ENCODE measurements around the gene SOWAHD.
"Not testable (repeated sequence)": the region's sequence is repeated elsewhere in the genome, so short reads cannot be mapped to it uniquely, and the experiment has no call there.

SOWAHD gene, protein sequence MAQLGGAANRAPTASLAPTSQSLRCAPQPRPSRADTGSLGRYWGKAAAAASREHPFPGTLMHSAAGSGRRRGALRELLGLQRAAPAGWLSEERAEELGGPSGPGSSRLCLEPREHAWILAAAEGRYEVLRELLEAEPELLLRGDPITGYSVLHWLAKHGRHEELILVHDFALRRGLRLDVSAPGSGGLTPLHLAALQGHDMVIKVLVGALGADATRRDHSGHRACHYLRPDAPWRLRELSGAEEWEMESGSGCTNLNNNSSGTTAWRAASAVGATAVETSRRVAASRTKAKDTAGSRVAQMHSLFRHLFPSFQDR

GRCh38 chrX:119757979-119758730, at the start of gene SOWAHD:
Gene SOWAHD, plus strand, starts transcription at chrX:119758588. Its CDS starts 80 bp downstream, at chrX:119758668.
- peak; percentile 14 for DNase-seq

- no peak for DNase-seq
These were observed 49.5 kb upstream of the SOWAHD start for GRCh38 chrX:119708936-119709335.

DNA sequence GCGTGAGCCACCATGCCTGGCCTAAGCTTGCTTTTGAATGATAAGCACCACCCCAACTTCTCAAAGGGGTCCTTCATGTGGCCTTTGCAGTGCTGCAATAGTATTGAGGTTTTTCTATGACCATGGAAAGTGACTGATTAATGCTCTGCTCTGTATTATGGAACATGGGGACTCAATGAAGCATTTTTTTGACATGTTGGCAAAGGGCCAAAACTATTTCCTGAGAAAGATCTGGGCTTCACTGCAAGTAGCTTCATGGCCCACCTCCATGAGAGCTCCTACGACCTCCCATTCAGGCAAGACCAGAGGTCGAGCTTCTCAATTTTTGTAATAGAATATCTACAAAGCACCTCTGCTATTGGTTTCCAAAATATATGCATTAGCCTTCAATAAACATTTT, 48.8 kb upstream of the SOWAHD start:
- DNase-seq = no peak

DNA sequence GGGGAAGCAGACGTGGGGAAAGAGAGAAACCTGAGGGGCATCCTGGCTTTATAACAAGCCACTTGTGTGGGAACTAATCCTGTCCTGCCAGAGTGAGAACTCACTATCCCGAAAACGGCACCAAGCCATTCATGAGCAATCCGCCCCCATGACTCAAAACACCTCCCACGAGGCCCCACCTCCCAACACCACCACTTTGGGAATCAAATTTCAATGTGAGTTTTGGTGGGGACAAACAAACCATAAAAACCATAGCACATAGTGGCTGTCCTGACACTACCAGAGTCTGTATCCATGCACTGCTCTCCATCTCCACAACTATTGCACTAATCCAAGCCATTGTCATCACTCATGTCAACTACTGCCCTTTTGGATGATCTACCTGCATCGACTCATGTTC, 36.9 kb upstream of the SOWAHD start:
- DNase-seq = no peak

- no peak for DNase-seq
These were observed 36.5 kb upstream of the SOWAHD start for GRCh38 chrX:119721926-119722325.

DNA sequence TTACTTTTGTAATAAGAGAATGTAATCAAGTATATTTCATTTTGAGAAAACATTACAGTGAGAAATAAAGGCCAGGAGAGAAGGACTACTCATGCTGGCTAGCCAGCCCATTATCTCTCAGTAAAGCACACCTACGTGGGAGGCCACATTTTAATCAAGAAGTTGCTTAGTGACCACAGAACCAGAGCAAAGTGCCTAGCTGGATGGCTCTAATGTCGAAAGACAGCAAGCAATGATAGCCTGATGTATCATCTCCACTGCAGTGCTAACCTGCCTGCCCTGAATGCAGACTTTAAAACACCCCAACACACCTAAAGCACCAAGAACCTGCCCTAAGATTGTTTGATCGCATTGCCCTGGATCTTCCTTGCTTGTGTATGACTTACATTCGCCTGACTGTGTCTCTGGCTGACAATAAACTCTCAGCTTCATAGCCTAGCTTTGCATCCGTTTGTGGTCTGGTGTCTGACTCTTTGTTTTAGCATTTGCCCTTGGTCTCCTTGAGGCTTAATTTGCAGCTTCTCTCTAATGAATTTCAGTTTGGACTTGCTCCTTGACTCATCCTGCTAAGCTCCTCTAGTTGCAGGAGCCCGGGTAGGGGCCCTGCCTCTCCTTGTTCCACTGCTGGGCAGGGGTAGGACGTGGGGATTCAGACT, 31.4 kb upstream of the SOWAHD start:
- no peak for DNase-seq

DNA sequence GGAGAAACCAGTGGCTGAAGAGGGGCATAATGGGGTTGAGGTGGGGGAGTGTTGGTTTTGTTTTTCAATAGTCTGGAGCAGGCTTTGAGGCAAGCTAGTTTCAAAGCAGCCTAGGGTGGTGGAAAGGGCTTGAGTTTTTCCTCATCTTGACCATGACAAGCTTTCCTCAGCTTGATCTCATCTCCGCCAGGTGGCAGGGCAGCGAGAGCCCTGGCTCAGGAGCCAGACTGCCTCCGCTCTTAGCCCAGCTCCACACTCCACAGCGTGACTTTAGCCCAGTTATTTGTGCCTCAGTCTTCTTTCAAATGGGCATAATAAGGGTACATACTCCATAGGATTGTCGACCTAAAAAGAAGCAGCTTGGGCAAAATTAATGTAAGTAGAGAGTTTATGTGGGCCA, 29.9 kb upstream of the SOWAHD start:
- no peak for DNase-seq

DNA sequence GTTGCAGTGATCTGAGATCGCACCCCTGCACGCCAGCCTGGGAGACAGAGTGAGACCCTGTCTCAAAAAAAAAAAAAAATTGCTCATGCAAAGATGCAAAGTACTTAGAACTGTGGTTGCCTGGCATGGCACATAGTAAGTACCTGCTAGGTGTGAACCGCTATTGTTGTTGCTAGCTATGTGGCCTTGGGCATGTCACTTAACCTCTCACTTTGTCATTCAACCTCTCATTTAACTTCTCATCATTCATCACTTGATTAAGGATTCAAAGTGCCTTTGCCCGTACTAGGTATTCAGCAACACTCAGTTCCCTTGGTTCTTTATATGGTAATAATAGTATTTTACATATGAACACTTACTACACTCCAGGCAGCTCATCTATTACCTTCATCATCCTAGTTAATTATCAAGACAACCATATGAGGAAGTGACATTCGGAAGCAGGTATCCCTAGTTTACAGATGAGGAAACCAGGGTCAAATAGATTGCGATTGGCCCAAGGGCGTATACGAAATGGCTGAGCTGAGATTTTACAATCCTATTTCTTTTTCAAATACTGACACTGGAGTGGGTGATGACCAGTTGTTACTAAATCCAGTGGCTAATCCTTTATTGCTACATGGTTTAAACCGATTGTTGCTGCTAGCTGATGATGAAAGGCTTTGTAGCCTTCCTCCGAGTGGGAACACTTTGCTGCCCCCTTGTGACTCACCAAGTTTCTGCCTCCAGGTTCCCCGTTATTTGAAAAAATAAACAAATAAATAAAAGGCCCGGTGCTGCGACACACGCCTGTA, 28.8 kb upstream of the SOWAHD start:
- DNase-seq = peak; percentile 28

GRCh38 chrX:119734897-119735339, 23.5 kb upstream of the SOWAHD start:
- DNase-seq = peak; percentile 61

- no peak for DNase-seq
These were observed 22.9 kb upstream of the SOWAHD start for GRCh38 chrX:119735467-119735866.

DNA sequence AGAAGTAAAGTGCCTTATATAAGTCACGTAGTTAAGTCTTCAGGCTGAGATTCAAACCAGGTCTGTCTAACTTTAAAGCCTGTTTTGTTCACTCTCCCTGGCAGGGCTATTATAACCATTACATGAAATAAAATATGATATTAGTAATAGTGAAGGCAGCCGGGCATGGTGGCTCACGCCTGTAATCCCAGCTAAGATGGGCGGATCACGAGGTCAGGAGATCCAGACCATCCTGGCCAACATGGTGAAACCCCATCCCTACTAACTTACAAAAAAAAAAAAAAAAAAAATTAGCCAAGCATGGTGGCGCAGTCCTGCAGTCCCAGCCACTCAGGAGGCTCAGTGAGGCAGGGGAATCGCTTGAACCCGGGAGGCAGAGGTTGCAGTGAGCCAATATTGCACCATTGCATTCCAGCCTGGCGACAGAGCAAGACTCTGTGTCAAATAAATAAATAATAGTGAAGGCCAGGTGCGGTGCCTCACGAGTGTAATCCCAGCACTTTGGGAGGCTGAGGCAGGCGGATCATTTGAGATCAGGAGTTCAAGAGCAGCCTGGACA, 22.1 kb upstream of the SOWAHD start:
- DNase-seq = no peak

- DNase-seq = no peak
These were observed 19.6 kb upstream of the SOWAHD start for GRCh38 chrX:119738742-119739141.

- DNase-seq = no peak
These were observed 13.0 kb upstream of the SOWAHD start for GRCh38 chrX:119745283-119745848.

DNA sequence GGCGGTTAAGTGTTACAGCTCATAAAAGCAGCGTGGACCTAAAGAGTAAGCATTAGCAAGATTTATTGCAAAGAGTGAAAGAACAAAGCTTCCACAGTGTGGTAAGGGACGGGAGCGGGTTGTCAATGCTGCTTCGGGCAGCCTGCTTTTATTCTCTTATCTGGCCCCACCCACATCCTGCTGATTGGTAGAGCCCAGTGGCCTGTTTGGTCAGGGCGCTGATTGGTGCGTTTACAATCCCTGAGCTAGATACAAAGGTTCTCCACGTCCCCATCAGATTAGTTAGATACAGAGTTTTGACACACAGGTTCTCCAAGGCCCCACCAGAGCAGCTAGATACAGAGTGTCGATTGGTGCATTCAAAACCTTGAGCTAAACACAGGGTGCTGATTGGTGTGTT, 8.3 kb upstream of the SOWAHD start:
- not testable (repeated sequence) for DNase-seq

DNA sequence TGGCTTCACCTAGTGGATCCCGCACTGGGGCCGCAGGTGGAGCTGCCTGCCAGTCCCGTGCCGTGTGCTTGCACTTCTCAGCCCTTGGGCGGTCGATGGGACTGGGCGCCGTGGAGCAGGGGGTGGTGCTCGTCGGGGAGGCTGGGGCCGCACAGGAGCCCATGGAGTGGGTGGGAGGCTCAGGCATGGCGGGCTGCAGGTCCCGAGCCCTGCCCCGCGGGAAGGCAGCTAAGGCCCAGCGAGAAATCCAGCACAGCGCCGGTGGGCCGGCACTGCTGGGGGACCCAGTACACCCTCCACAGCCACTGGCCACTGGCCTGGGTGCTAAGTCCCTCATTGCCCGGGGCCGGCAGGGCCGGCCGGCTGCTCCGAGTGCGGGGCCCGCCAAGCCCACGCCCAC, 7.6 kb upstream of the SOWAHD start:
- DNase-seq = not testable (repeated sequence)

DNA sequence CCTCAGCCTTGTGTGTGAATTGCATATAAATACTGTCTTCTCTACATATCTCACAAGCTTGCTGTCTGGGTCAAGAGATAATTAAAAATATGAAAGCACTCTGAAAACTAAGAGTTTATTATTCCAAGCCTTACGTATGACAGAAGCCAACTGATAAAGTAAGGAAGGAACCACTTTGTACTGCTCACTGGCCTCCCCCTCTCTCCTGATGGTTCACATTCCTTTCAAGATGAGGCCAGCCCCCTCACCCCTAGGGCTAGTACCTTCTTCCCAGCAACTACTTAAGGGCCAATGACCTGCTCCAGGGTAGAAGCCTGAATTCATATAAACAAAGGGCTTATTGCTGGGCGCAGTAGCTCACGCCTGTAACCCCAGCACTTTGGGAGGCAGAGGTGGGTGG, 5.4 kb upstream of the SOWAHD start:
- DNase-seq = no peak

GRCh38 chrX:119753639-119754257, 4.6 kb upstream of the SOWAHD start:
- no peak for DNase-seq

GRCh38 chrX:119755981-119756533, 2.3 kb upstream of the SOWAHD start:
- DNase-seq = no peak

- DNase-seq = no peak
These were observed 1.3 kb upstream of the SOWAHD start for GRCh38 chrX:119756926-119757635.

DNA sequence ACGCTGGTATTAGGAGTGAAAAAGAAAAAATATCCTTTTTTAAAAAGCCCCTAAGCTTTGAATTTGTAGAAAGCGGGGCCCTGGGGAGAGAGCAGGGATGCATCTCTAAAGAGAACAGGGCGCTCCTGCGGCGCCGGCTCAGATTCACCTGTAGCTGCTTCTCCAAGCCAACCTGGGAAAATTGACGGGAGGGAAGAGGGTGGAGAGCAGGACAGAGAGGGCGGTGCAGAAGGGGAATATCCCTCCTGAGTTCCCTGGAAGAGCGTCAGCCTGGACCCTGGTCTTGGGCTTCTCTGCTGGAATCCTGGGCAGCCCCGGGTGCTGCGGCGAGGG, 776 bp upstream of the SOWAHD start:
- no peak for DNase-seq

- DNase-seq = no peak
These were observed 401 bp downstream of the SOWAHD start for GRCh38 chrX:119758731-119759247.
